GM13976 (cell line): ENCODE data around the gene KCTD11.
"Not testable (repeated sequence)": the region's sequence is repeated elsewhere in the genome, so short reads cannot be mapped to it uniquely, and the experiment has no call there.

Experiments
- DNase-seq: peaks from one replicate; pipeline ENCODE4 v3.0.0; 2012; ENCODE audit warnings: low spot score
- in situ Hi-C: fragments of 300-500 bp; cut with MboI; formaldehyde crosslinking; loops from one replicate; pipeline ENCODE4 v1.12.0; 2022; ENCODE audit warnings: low sequenced_read_pairs, mixed read lengths, inconsistent platforms; ENCODE audit not compliant: unreplicated experiment
- TF ChIP-seq, protein P1 (sequence below): IDR thresholded peaks from 2 replicates; pipeline ENCODE4 v1.5.1; 2012; ENCODE audit warnings: borderline replicate concordance, mild to moderate bottlenecking; ENCODE audit not compliant: insufficient read depth; ENCODE audit errors: extremely low read depth, missing control alignments, control extremely low read depth

KCTD11 gene

DNA sequence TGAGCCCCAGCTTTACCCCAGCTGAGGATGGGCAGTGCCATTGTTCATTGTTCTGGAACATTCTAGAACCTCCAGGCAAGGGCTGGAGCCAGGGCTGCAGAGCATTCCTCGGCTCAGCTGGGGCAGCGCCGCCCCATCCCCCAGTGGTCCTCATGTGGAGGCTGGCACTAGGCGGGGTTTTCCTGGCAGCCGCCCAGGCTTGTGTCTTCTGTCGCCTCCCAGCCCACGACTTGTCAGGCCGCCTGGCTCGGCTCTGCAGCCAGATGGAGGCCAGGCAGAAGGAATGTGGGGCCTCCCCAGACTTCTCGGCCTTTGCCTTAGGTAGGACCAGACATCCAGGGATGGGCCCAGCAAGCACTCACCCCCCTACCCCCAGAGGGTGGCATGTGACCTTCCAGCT lies 3.1 kb downstream of the KCTD11 start, which contains the start of gene TMEM95:
Gene TMEM95, plus strand, starts transcription at position 104 of the 400 bp plus-strand sequence. Its CDS starts 49 bp downstream, at position 153.
- no peak for DNase-seq
- in situ Hi-C loops = no loop called here
- TF ChIP-seq, protein P1, sequence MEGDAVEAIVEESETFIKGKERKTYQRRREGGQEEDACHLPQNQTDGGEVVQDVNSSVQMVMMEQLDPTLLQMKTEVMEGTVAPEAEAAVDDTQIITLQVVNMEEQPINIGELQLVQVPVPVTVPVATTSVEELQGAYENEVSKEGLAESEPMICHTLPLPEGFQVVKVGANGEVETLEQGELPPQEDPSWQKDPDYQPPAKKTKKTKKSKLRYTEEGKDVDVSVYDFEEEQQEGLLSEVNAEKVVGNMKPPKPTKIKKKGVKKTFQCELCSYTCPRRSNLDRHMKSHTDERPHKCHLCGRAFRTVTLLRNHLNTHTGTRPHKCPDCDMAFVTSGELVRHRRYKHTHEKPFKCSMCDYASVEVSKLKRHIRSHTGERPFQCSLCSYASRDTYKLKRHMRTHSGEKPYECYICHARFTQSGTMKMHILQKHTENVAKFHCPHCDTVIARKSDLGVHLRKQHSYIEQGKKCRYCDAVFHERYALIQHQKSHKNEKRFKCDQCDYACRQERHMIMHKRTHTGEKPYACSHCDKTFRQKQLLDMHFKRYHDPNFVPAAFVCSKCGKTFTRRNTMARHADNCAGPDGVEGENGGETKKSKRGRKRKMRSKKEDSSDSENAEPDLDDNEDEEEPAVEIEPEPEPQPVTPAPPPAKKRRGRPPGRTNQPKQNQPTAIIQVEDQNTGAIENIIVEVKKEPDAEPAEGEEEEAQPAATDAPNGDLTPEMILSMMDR = no peak

DNA sequence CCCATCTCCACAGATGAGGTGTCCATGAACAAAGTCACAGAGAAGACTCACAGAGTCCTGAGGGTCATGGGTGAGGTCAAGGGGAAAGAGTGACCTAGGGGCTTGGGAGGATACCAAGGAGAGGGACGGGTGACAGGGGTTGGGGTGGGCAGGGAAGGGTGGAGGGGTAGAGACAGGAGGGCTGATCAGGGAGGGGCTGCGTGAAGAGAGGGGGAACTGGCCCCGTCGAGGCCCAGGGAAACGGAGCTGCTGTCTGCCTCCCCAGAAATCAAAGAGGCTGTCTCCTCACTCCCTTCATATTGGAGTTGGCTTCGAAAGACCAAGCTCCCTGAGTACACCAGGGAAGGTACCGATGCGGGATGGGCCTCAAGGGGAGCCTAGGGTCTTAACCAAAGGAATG lies 3.6 kb downstream of the KCTD11 start:
- TF ChIP-seq, protein P1 = no peak
- in situ Hi-C loops = no loop called here
- DNase-seq = no peak

DNA sequence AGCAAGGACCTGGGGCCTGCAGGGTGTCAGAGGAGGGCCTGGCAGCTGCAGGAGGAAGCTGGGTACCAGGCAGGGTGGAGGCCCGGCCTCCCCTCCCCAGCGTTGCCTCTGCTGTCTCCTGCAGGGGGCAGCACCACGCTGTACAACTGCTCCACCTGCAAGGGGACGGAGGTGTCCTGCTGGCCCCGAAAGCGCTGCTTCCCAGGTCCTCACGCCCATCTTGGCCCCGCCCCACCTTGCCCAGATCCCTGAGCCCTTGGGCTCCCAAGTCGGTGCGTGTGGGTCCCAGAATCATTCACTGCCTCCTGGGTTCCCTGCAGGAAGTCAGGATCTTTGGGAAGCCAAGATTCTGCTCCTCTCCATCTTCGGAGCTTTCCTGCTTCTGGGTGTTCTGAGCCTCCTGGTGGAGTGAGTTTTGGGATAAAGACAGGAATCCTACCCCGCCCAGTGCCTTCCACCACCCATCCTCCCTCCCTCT lies 4.1 kb downstream of the KCTD11 start:
- in situ Hi-C loops = no loop called here
- TF ChIP-seq, protein P1 = peak; percentile 99
- DNase-seq = peak; percentile 90

DNA sequence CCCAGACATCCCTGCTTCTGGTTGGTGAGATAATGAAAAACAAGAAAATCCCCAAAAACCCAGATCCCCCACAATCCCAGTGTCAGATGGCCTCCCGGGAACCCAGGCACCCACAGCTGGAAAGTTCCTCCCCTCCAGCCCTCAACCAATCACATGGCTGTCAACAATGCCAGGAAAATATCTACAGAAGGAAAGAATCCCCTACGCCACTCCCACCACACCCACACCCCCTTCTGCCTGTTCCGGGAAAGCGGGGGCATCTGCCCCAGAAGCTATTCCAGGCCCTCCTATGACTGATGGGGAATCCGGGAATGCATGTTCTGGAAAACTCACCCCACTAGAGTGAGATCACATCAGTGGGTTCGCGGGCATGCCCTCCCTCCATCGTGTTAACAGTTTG lies 4.8 kb downstream of the KCTD11 start:
- in situ Hi-C loops = no loop called here
- DNase-seq = no peak
- TF ChIP-seq, protein P1 = no peak

DNA sequence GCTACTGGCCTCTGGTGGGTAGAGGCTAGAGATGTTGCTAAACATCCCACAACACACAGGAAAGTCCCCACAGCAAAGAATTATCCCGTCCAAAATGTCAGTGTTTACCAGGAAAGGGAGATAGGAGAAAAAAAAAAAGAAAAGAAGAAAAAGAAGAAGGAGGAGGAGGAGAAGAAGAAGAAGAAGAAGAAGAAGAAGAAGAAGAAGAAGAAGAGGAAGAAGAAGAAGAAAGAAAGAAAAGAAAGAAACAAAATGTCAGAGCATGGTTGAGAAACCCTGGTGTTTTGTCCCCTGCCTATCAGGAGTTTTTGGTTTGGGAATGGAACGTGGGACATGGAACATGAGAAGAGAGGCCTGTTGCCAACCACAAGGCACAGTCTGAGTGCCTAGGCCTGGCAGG lies 5.4 kb downstream of the KCTD11 start:
- DNase-seq = no peak
- in situ Hi-C loops = no loop called here

DNA sequence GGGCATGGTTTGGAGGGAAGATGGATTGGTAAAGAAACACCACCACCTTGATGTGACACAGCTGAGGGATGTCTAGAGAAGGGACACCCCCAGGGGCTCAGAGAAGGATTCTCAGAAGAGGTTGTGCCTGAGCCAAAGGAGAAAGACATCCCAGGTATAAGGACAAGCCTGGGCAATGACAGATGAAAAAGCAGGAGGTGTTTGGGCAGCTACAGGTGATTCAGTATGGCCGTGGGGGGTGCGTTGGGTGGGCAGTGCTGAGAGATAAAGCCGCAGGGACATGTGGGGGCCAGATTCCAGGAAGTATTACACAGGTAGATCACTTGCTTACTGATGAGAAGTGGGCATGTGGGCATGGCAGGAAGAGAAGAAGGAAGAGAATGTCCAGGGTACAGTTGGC lies 9.9 kb downstream of the KCTD11 start:
- in situ Hi-C loops = no loop called here
- no peak for DNase-seq
- TF ChIP-seq, protein P1 = no peak

More for the DNA sequence above, 5.4 kb downstream of the KCTD11 start:
- TF ChIP-seq, protein P1 = no peak

DNA sequence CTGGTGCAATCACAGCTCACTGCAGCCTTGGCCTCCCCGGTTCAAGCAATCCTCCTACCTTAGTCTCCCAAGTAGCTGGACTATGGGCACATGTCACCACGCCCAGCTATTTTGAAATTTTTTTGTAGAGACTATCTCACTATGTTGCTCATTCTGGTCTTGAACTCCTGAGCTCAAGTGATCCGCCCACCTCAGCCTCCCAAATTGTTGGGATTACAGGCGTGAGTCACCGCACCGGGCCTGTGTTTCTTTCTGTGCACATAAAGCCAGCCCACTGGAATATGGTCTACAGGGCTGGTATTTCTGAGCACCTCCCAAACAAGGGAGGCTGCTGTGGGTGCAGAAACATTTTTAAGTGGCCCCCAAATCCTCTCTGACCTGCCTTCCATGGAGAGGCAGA lies 11.3 kb downstream of the KCTD11 start:
- in situ Hi-C loops = no loop called here

DNA sequence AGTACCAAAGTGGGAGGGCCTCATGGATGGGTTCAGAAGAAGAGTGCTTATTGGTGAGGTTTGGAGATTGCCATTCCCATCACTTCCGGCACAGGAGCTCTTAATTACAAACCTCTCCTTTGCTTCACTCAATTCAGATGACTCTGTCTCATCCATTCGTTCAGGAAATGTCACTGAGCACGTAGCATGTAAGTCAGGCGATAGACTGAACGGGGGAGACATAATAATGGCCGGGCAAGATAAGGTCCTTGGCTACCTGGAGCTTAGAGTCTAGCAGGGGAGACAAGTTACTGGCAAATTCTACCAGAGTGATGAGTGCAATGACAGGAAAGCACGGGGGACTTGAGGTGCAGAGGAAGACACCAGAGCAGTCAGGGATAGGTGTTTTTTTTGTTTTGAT lies 14.0 kb downstream of the KCTD11 start:
- DNase-seq, in situ Hi-C loops: not testable (repeated sequence)

More for the DNA sequence above, 11.3 kb downstream of the KCTD11 start:
- DNase-seq = no peak
- TF ChIP-seq, protein P1 = no peak
